SK-N-SH (cell line): Measurements from ENCODE around the gene SPATA19. TPM values are rescaled to one million over a fixed set of nuclear protein-coding genes. Genes with fewer than 3 reads are reported as not detected.

Experiments
- CTCF ChIA-PET: fragments of 300-600, 350-600 bp; formaldehyde crosslinking; extraction: SDS; loops from one replicate; lab custom pipeline; 2021; lab: Yijun Ruan, JAX
- POLR2A ChIA-PET: fragments of 350-600 bp; sonication (Branson Sonifier 250); formaldehyde crosslinking; extraction: SDS; loops from one replicate; lab custom pipeline; 2020; ENCODE audit warnings: antibody characterized with exemption, inconsistent platforms; lab: Yijun Ruan, JAX
- DNase-seq: peaks from one replicate; pipeline ENCODE4 v3.0.0; 2012
- H2AFZ ChIP-seq: fragments of 200-600 bp; sonication (generic); 2 replicates; pipeline ENCODE4 v1.8.1; 2016; ENCODE audit warnings: antibody characterized with exemption, mild to moderate bottlenecking, low read depth
- H3F3A ChIP-seq: fragments of 200-600 bp; sonication (generic); replicated peaks from 2 replicates; pipeline ENCODE3; 2016; ENCODE audit warnings: antibody characterized with exemption, mild to moderate bottlenecking; ENCODE audit not compliant: insufficient read depth
- H3K27ac ChIP-seq, 2 experiments: fragments of 200-500 bp in 1 of 2; fragments of 200-600 bp in 1 of 2; sonication (Bioruptor generic) in 1 of 2; sonication (generic), shearing (Covaris generic) in 1 of 2; 2 replicates each; pipeline versions ENCODE4 v1.5.1 to v1.6.1; 2014 to 2016; ENCODE audit warnings: low read depth in 2 of 2, inconsistent platforms in 1 of 2, low read length in 1 of 2, mild to moderate bottlenecking in 1 of 2, mixed read lengths in 1 of 2
- H3K27me3 ChIP-seq: fragments of 200-600 bp; sonication (generic), shearing (Covaris generic); 2 replicates; pipeline ENCODE4 v1.6.1; 2016; ENCODE audit warnings: mixed run types; ENCODE audit not compliant: insufficient read depth
- H3K36me3 ChIP-seq, 2 experiments: fragments of 200-500 bp in 1 of 2; fragments of 200-600 bp in 1 of 2; sonication (Bioruptor generic) in 1 of 2; sonication (generic) in 1 of 2; replicated peaks in 1 of 2; 2 replicates each; pipeline versions ENCODE3 to v1.5.1; 2014 to 2016; ENCODE audit warnings: low read length in 1 of 2, mild to moderate bottlenecking in 1 of 2; ENCODE audit not compliant: insufficient read depth in 2 of 2, control insufficient read depth in 1 of 2
- H3K4me1 ChIP-seq, 2 experiments: fragments of 200-500 bp in 1 of 2; fragments of 200-600 bp in 1 of 2; sonication (Bioruptor generic) in 1 of 2; sonication (generic), shearing (Covaris generic) in 1 of 2; 2 replicates each; pipeline versions ENCODE4 v1.5.1 to v1.6.1; 2014 to 2016; ENCODE audit warnings: low read depth in 1 of 2, low read length in 1 of 2, mixed run types in 1 of 2; ENCODE audit not compliant: insufficient read depth in 2 of 2, control insufficient read depth in 1 of 2
- H3K4me2 ChIP-seq: fragments of 200-600 bp; sonication (generic), shearing (Covaris generic); 2 replicates; pipeline ENCODE4 v1.6.1; 2017; ENCODE audit warnings: mixed run types
- H3K4me3 ChIP-seq, 2 experiments: fragments of 200-500 bp in 1 of 2; fragments of 200-600 bp in 1 of 2; sonication (Bioruptor generic) in 1 of 2; sonication (generic), shearing (Covaris generic) in 1 of 2; 2 replicates each; pipeline versions ENCODE4 v1.5.1 to v1.8.1; 2014 to 2016; ENCODE audit warnings: low read depth in 2 of 2, inconsistent platforms in 1 of 2, low read length in 1 of 2, mild to moderate bottlenecking in 1 of 2, mixed read lengths in 1 of 2, moderate library complexity in 1 of 2
- H3K79me2 ChIP-seq: fragments of 200-600 bp; sonication (generic); 2 replicates; pipeline ENCODE4 v1.8.1; 2017; ENCODE audit warnings: mild to moderate bottlenecking; ENCODE audit not compliant: insufficient read depth
- H3K9ac ChIP-seq: fragments of 200-600 bp; sonication (generic); 2 replicates; pipeline ENCODE4 v1.6.1; 2017; ENCODE audit warnings: mixed run types
- H3K9me2 ChIP-seq: fragments of 200-600 bp; sonication (generic); 2 replicates; pipeline ENCODE4 v1.6.1; 2017; ENCODE audit warnings: mixed run types
- H3K9me3 ChIP-seq: fragments of 200-600 bp; sonication (generic); 2 replicates; pipeline ENCODE4 v1.6.1; 2017; ENCODE audit warnings: mixed run types, mild to moderate bottlenecking, moderate library complexity
- H4K20me1 ChIP-seq: fragments of 200-600 bp; sonication (generic); 2 replicates; pipeline ENCODE4 v1.6.1; 2017; ENCODE audit warnings: mild to moderate bottlenecking, mixed run types; ENCODE audit not compliant: insufficient read depth
- CHD2 ChIP-seq: fragments of 150-350 bp; IDR thresholded peaks from 2 replicates; pipeline ENCODE4 v1.6.1; 2018; ENCODE audit warnings: low read length; ENCODE audit not compliant: partially characterized antibody
- CTCF ChIP-seq: fragments of 200-600 bp; sonication (generic); IDR thresholded peaks from 2 replicates; pipeline ENCODE4 v1.6.1; 2017; ENCODE audit warnings: antibody characterized with exemption, mild to moderate bottlenecking, moderate library complexity
- ELF1 ChIP-seq: IDR thresholded peaks from 2 replicates; pipeline ENCODE4 v1.4.0; 2012
- EP300 ChIP-seq, 2 experiments: IDR thresholded peaks; 2 replicates each; pipeline versions ENCODE4 v1.4.0 to v1.6.1; 2012; ENCODE audit warnings: borderline replicate concordance in 1 of 2, low read depth in 1 of 2, low read length in 1 of 2
- EZH2phosphoT487 ChIP-seq: fragments of 200-600 bp; sonication (generic); IDR thresholded peaks from 2 replicates; pipeline ENCODE4 v1.6.1; 2017; ENCODE audit warnings: low read depth, mixed run types, mild to moderate bottlenecking, antibody characterized with exemption, moderate library complexity, borderline replicate concordance
- GABPA ChIP-seq: IDR thresholded peaks from 2 replicates; pipeline ENCODE4 v1.4.0; 2012; ENCODE audit warnings: low read depth, mild to moderate bottlenecking
- JUND ChIP-seq: IDR thresholded peaks from 2 replicates; pipeline ENCODE4 v1.4.0; 2012
- MAX ChIP-seq: IDR thresholded peaks from 2 replicates; pipeline ENCODE4 v1.4.0; 2012; ENCODE audit warnings: low read depth
- MEF2A ChIP-seq: IDR thresholded peaks from 2 replicates; pipeline ENCODE4 v1.4.0; 2012; ENCODE audit warnings: low read depth, borderline replicate concordance
- MXI1 ChIP-seq: IDR thresholded peaks from 2 replicates; pipeline ENCODE4 v1.6.1; 2012; ENCODE audit warnings: mild to moderate bottlenecking, low read depth, low read length, improper control_type of control experiment
- RAD21 ChIP-seq: IDR thresholded peaks from 2 replicates; pipeline ENCODE4 v1.6.1; 2012; ENCODE audit warnings: mild to moderate bottlenecking, low read length
- RFX5 ChIP-seq: IDR thresholded peaks from 2 replicates; pipeline ENCODE4 v1.6.1; 2012; ENCODE audit warnings: mild to moderate bottlenecking, improper control_type of control experiment, low read length
- SIN3A ChIP-seq: IDR thresholded peaks from 2 replicates; pipeline ENCODE4 v1.6.1; 2012; ENCODE audit warnings: low read depth, mild to moderate bottlenecking, low read length, moderate library complexity, borderline replicate concordance
- SMC3 ChIP-seq: IDR thresholded peaks from 2 replicates; pipeline ENCODE4 v1.6.1; 2012; ENCODE audit warnings: low read depth, low read length, improper control_type of control experiment
- TCF12 ChIP-seq: IDR thresholded peaks from 2 replicates; pipeline ENCODE4 v1.4.0; 2012
- TEAD4 ChIP-seq: IDR thresholded peaks from 2 replicates; pipeline ENCODE4 v1.4.0; 2012; ENCODE audit warnings: mild to moderate bottlenecking, borderline replicate concordance; ENCODE audit not compliant: insufficient read depth
- YY1 ChIP-seq: IDR thresholded peaks from 2 replicates; pipeline ENCODE4 v1.4.0; 2012; ENCODE audit warnings: low read depth, mild to moderate bottlenecking
- ZBTB33 ChIP-seq: IDR thresholded peaks from 2 replicates; pipeline ENCODE4 v1.4.0; 2012; ENCODE audit warnings: low read depth, borderline replicate concordance
- WGBS: methylation state at CpG from one replicate; pipeline ENCODE4 v1.1.6; 2017; ENCODE audit warnings: low lambda C conversion rate; 5-methylcytosine and 5-hydroxymethylcytosine counted together
- polyA plus RNA-seq, 3 experiments: library from polyadenylated mRNA; depleted of rRNA; stranded (reverse); fragments of >200 nt; gene quantifications; 2 replicates each; pipeline ENCODE4 v1.2.3, GENCODE V29; 2012

SPATA19 gene
- polyA plus RNA-seq, 1 of the 3 experiments (the other 2 are of a cell fraction) = not detected

GRCh38 chr11:133808393-133809140 lies 36.7 kb downstream of the SPATA19 start:
- H3K4me2 ChIP-seq = no peak overlapping the region
- H3K4me1 ChIP-seq = no peaks in the 10 kb centered on the region
- no peak for TF ChIP-seq TEAD4
- TF ChIP-seq YY1 = no peak
- TF ChIP-seq CHD2 = no peak
- TF ChIP-seq RFX5 = no peak
- TF ChIP-seq SMC3 = no peak
- TF ChIP-seq SIN3A = no peak
- no peak for TF ChIP-seq MAX
- TF ChIP-seq GABPA = no peak
- TF ChIP-seq EZH2phosphoT487 = no peak
- TF ChIP-seq ELF1 = no peak
- no peak for TF ChIP-seq JUND
- no peak for TF ChIP-seq RAD21
- no peak for TF ChIP-seq ZBTB33
- TF ChIP-seq TCF12 = no peak
- no peak overlapping the region for H3K27ac ChIP-seq
- H2AFZ ChIP-seq = no peak overlapping the region
- DNase-seq = no peak
- WGBS = 54% methylated on average over 13 of the region's 13 CpGs
- H3K36me3 ChIP-seq = no peaks in the 10 kb centered on the region
- H3K79me2 ChIP-seq = no peaks in the 10 kb centered on the region
- ChIA-PET POLR2A (no interaction called here), CTCF (interaction anchor here (2.1 to 2.8 kb wide), 2 partner anchors 13 to 27 kb away, joined by 5 to 9 read pairs; no protein-coding TSS in a partner anchor)
- H4K20me1 ChIP-seq = no peaks in the 10 kb centered on the region
- H3K9me3 ChIP-seq = no peaks in the 10 kb centered on the region
- no peaks in the 10 kb centered on the region for H3F3A ChIP-seq
- no peak overlapping the region for H3K9ac ChIP-seq
- no peaks in the 10 kb centered on the region for H3K9me2 ChIP-seq
- no peak overlapping the region for H3K4me3 ChIP-seq
- H3K27me3 ChIP-seq = no peaks in the 10 kb centered on the region

GRCh38 chr11:133803026-133803425 lies 42.3 kb downstream of the SPATA19 start:
- CTCF ChIA-PET = interaction anchor here (1.3 kb wide), 1 partner anchor 19 kb away, joined by 6 read pairs; no protein-coding TSS in a partner anchor
- H3K79me2 ChIP-seq = no peaks in the 10 kb centered on the region
- H4K20me1 ChIP-seq = no peaks in the 10 kb centered on the region
- no peak overlapping the region for H2AFZ ChIP-seq
- no peaks in the 10 kb centered on the region for H3F3A ChIP-seq
- POLR2A ChIA-PET = no interaction called here
- H3K27ac ChIP-seq = no peak overlapping the region
- no peaks in the 10 kb centered on the region for H3K9me2 ChIP-seq
- DNase-seq = no peak
- H3K36me3 ChIP-seq = no peaks in the 10 kb centered on the region
- no peak overlapping the region for H3K4me3 ChIP-seq
- 31% methylated on average over 7 of the region's 7 CpGs for WGBS
- TF ChIP-seq SMC3 = no peak
- no peak for TF ChIP-seq JUND
- no peak for TF ChIP-seq MAX
- TF ChIP-seq CTCF = no peak
- TF ChIP-seq SIN3A = no peak
- no peak for TF ChIP-seq ELF1
- no peak for TF ChIP-seq RFX5
- no peak for TF ChIP-seq EP300 (IDR thresholded peaks at IDR 0.05; ENCODE audit: borderline replicate concordance in 1 of 2, low read depth in 1 of 2, low read length in 1 of 2)
- no peak for TF ChIP-seq MEF2A
- no peak for TF ChIP-seq MXI1
- no peak overlapping the region for H3K4me2 ChIP-seq
- no peaks in the 10 kb centered on the region; the same call in 1 of the 2 replicates for H3K9me3 ChIP-seq
- H3K4me1 ChIP-seq = no peaks in the 10 kb centered on the region
- H3K9ac ChIP-seq = no peak overlapping the region
- H3K27me3 ChIP-seq = no peaks in the 10 kb centered on the region
